SH-SY5Y (cell line): ENCODE data around the gene SKA3.

ENCODE experiments used
- GATA2 ChIP-seq: IDR thresholded peaks from 2 replicates; pipeline ENCODE4 v1.6.1; 2011; ENCODE audit warnings: mild to moderate bottlenecking, low read depth, low read length
- GATA3 ChIP-seq: IDR thresholded peaks from 2 replicates; pipeline ENCODE4 v1.6.1; 2011; ENCODE audit warnings: low read depth, mild to moderate bottlenecking, low read length, moderate library complexity

- TF ChIP-seq GATA2 = no peak
- TF ChIP-seq GATA3 = no peak
Measured at GRCh38 chr13:21216332-21216731, 40.0 kb upstream of the SKA3 start.
